ENCODE results near the gene SLC7A1. TPM values are rescaled to one million over a fixed set of nuclear protein-coding genes. Genes with fewer than 3 reads are reported as not detected.
A peak's percentile ranks its signal among the peaks of the same experiment; 100 is the strongest.
"Not testable (repeated sequence)": the region's sequence is repeated elsewhere in the genome, so short reads cannot be mapped to it uniquely, and the experiment has no call there.

Gene SLC7A1
- polyA plus RNA-seq (2013, experiment 1 of 2) = 14.6 TPM
- polyA plus RNA-seq (2013, experiment 2 of 2) = 14.5 TPM

DNA sequence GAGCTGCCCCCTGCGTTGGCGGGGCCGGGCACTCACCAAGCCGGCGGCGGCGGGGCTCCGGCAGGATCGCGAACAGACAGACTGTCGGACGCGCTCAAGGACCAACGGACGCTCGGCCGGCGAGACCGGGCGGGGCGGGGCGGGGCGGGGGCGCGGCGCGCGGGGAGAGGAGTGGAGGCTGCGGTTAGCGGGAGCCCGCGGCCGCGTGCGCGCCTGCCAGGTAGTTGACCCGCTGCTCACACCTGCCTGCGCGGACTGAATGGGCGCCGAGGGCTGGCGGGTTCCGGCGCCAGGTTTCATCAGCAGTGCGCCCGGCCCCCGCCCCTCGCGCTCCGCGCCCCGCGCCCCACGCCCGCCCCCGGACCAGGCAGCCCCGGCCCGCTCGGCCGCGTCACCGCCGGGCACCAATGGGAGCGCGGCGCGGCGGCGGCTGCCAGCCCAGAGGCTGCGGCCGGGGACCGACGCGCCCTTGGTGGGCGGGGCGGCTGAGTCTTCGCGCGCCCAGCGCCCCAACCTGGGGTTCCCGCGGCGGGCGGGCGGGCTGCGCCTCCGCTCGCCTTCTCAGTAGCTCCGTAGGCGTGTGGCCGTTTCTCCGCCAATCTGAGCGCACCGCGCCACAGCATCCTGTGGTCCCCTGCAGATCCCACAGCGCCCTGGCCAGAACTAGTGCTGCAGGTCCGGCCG, at the start of gene SLC7A1:
TSS of gene SLC7A1 (minus strand) at position 309 of the 684 bp plus-strand sequence. CDS start 59,500 bp downstream, outside the sequence.
- Histone ChIP-seq H4K91ac (ENCODE audit: low read length) (peak within 1 kb of the TSS; percentile 36), H3K4me2 (ENCODE audit: low read length, poor library complexity, severe bottlenecking) (peak within 1 kb of the TSS; percentile 88), H2BK12ac (ENCODE audit: low read length in 2 of 2) (peak within 1 kb of the TSS in 1 of 2 experiments; percentile 87)

DNA sequence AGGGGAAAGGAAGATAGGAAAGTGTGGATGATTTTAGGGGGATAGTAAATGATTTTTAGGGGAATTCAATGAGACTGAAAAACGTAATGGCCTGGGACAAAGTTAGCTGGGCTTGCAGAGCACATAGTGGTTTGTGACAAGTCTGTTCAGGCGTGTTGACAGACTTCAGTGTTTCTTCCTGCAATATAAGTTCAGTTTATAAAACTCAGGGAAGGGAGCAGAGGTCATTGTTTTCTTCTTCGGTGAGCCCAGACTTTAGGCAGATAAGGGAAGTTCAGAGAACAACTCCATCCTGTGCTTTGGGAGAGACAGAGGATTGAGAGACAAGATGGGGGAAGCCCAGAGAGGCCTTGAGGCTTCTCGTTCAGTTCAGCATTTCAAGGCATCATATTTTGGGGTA, 45.2 kb upstream of the SLC7A1 start:
- H2BK5ac ChIP-seq (ENCODE audit: low read depth, low read length, poor library complexity, severe bottlenecking) = no peak overlapping the region

More for the DNA sequence above, at the start of gene SLC7A1:
- Histone ChIP-seq H2BK5ac (ENCODE audit: low read depth, low read length, poor library complexity, severe bottlenecking) (peak within 1 kb of the TSS; percentile 76), H3K23ac (ENCODE audit: low read length in 2 of 2) (peak within 1 kb of the TSS; percentile 24 to 57), H3K79me1 (replicated peaks; ENCODE audit: low read length, poor library complexity, severe bottlenecking) (no peaks in the 10 kb centered on the region), H3K9me3 (ENCODE audit: control insufficient read depth, low read length) (no peaks in the 10 kb centered on the region), H2AK5ac (ENCODE audit: low read length, severe bottlenecking) (peak within 1 kb of the TSS; percentile 15), H3K4me1 (ENCODE audit: control insufficient read depth, insufficient read depth, low read depth, low read length) (peaks cover 18% of the 10 kb centered on the region), H2BK120ac (ENCODE audit: low read depth, low read length) (peak within 1 kb of the TSS; percentile 29), H3K27ac (ENCODE audit: low read length, poor library complexity, severe bottlenecking) (peak within 1 kb of the TSS; percentile 91), H3K4me3 (ENCODE audit: insufficient read depth in 1 of 2, low read depth in 1 of 2, low read length in 2 of 2) (peak within 1 kb of the TSS; percentile 81 to 92), H3K4ac (ENCODE audit: low read depth in 1 of 2, low read length in 2 of 2) (peak within 1 kb of the TSS; percentile 79 to 95), H3K14ac (ENCODE audit: low read length in 2 of 2) (peak within 1 kb of the TSS in 1 of 2 experiments; percentile 61), H4K8ac (ENCODE audit: low read length) (peak within 1 kb of the TSS; percentile 75), H3K18ac (ENCODE audit: low read depth in 1 of 2, low read length in 2 of 2) (peak within 1 kb of the TSS; percentile 40 to 89), H2AFZ (ENCODE audit: low read depth, low read length) (peak within 1 kb of the TSS; percentile 87), H3K36me3 (ENCODE audit: control insufficient read depth in 1 of 2, insufficient read depth in 2 of 2, low read depth in 1 of 2, low read length in 2 of 2) (no peaks in the 10 kb centered on the region), H3K27me3 (ENCODE audit: control insufficient read depth in 1 of 2, insufficient read depth in 1 of 2, low read length in 2 of 2) (no peaks in the 10 kb centered on the region), H2BK15ac (ENCODE audit: low read depth, poor library complexity, severe bottlenecking) (peak within 1 kb of the TSS; percentile 83), H3K9ac (ENCODE audit: low read length) (peak within 1 kb of the TSS; percentile 89)
- DNase-seq = peak; percentile 84
- under 1% methylated on average over 53 of the region's 98 CpGs for WGBS

DNA sequence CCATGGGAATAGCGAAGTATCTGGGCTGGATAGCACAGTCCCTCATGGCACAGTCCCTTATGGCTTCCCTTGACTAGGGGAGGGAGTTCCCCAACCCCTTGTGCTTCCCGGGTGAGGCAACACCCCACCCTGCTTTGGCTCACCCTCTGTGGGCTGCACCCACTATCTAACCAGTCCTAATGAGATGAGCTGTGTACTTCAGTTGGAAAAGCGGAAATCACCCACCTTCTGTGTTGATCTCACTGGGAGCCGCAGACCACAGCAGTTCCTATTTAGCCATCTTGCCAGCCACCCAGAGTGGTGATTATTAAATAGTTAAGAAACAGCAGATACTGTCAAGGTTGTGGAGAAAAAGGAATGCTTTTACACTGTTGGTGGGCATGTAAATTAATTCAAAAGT, 41.3 kb upstream of the SLC7A1 start:
- not testable (repeated sequence) for H2AFZ ChIP-seq (ENCODE audit: low read depth, low read length); H3K79me1 ChIP-seq (replicated peaks; ENCODE audit: low read length, poor library complexity, severe bottlenecking); H2BK5ac ChIP-seq (ENCODE audit: low read depth, low read length, poor library complexity, severe bottlenecking); H3K4ac ChIP-seq (ENCODE audit: low read depth in 1 of 2, low read length in 2 of 2); H3K27ac ChIP-seq (ENCODE audit: low read length, poor library complexity, severe bottlenecking); H3K23ac ChIP-seq (ENCODE audit: low read length in 2 of 2); H2BK12ac ChIP-seq (ENCODE audit: low read length in 2 of 2); DNase-seq; H2BK15ac ChIP-seq (ENCODE audit: low read depth, poor library complexity, severe bottlenecking); H3K36me3 ChIP-seq (ENCODE audit: control insufficient read depth in 1 of 2, insufficient read depth in 2 of 2, low read depth in 1 of 2, low read length in 2 of 2); H3K4me2 ChIP-seq (ENCODE audit: low read length, poor library complexity, severe bottlenecking); H3K4me1 ChIP-seq (ENCODE audit: control insufficient read depth, insufficient read depth, low read depth, low read length); H2AK5ac ChIP-seq (ENCODE audit: low read length, severe bottlenecking); H3K14ac ChIP-seq (ENCODE audit: low read length in 2 of 2); H3K9me3 ChIP-seq (ENCODE audit: control insufficient read depth, low read length); H3K18ac ChIP-seq (ENCODE audit: low read depth in 1 of 2, low read length in 2 of 2); H2BK120ac ChIP-seq (ENCODE audit: low read depth, low read length); H3K27me3 ChIP-seq (ENCODE audit: control insufficient read depth in 1 of 2, insufficient read depth in 1 of 2, low read length in 2 of 2); H3K9ac ChIP-seq (ENCODE audit: low read length); H4K8ac ChIP-seq (ENCODE audit: low read length); H3K4me3 ChIP-seq (ENCODE audit: insufficient read depth in 1 of 2, low read depth in 1 of 2, low read length in 2 of 2)
- 91% methylated on average over 4 of the region's 4 CpGs for WGBS
- peak overlapping the region; percentile 7 for H4K91ac ChIP-seq (ENCODE audit: low read length)

More for the DNA sequence above, 45.2 kb upstream of the SLC7A1 start:
- H3K27me3 ChIP-seq (ENCODE audit: control insufficient read depth in 1 of 2, insufficient read depth in 1 of 2, low read length in 2 of 2) = no peaks in the 10 kb centered on the region
- H3K79me1 ChIP-seq (replicated peaks; ENCODE audit: low read length, poor library complexity, severe bottlenecking) = no peaks in the 10 kb centered on the region
- no peaks in the 10 kb centered on the region for H3K36me3 ChIP-seq (ENCODE audit: control insufficient read depth in 1 of 2, insufficient read depth in 2 of 2, low read depth in 1 of 2, low read length in 2 of 2)
- 53% methylated on average over 3 of the region's 4 CpGs for whole genome bisulfite sequencing
- H2AK5ac ChIP-seq (ENCODE audit: low read length, severe bottlenecking) = no peak overlapping the region
- DNase-seq = no peak
- H2BK12ac ChIP-seq (ENCODE audit: low read length in 2 of 2) = no peak overlapping the region
- no peak overlapping the region for H3K27ac ChIP-seq (ENCODE audit: low read length, poor library complexity, severe bottlenecking)
- H4K8ac ChIP-seq (ENCODE audit: low read length) = no peak overlapping the region
- no peak overlapping the region for H3K4me3 ChIP-seq (ENCODE audit: insufficient read depth in 1 of 2, low read depth in 1 of 2, low read length in 2 of 2)
- H4K91ac ChIP-seq (ENCODE audit: low read length) = no peak overlapping the region
- H3K9me3 ChIP-seq (ENCODE audit: control insufficient read depth, low read length) = no peaks in the 10 kb centered on the region
- H2BK15ac ChIP-seq (ENCODE audit: low read depth, poor library complexity, severe bottlenecking) = no peak overlapping the region
- no peak overlapping the region for H3K14ac ChIP-seq (ENCODE audit: low read length in 2 of 2)
- no peak overlapping the region for H3K23ac ChIP-seq (ENCODE audit: low read length in 2 of 2)
- H3K18ac ChIP-seq (ENCODE audit: low read depth in 1 of 2, low read length in 2 of 2) = no peak overlapping the region
- H3K4ac ChIP-seq (ENCODE audit: low read depth in 1 of 2, low read length in 2 of 2) = no peak overlapping the region
- no peak overlapping the region for H3K9ac ChIP-seq (ENCODE audit: low read length)
- H2BK120ac ChIP-seq (ENCODE audit: low read depth, low read length) = no peak overlapping the region
- H3K4me2 ChIP-seq (ENCODE audit: low read length, poor library complexity, severe bottlenecking) = no peak overlapping the region
- H2AFZ ChIP-seq (ENCODE audit: low read depth, low read length) = no peak overlapping the region
- no peaks in the 10 kb centered on the region for H3K4me1 ChIP-seq (ENCODE audit: control insufficient read depth, insufficient read depth, low read depth, low read length)

DNA sequence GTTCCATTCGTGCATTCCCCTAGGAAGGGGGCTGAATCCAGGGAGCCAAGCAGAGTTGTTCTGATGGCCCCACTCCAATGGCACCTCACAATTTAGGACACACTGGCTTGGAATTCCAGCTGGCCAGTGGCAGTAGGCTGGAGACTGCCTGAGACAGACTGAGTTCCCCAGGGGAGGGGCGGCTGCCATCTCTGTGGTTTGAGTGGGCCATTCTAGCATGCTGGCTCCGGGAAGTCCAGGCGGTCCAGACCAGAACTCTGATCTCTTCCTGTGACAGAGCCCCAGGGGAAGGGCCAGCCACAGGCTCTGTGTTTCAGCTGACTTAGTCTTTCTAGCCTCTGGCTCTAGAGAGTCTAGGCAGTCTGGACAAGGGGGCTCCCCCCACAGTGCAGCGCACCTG, 29.5 kb upstream of the SLC7A1 start:
- Histone ChIP-seq H3K27me3 (ENCODE audit: control insufficient read depth in 1 of 2, insufficient read depth in 1 of 2, low read length in 2 of 2) (peaks cover 0 to 4% of the 10 kb centered on the region in 2 experiments), H4K8ac (ENCODE audit: low read length) (peak overlapping the region; percentile 13), H2BK5ac (ENCODE audit: low read depth, low read length, poor library complexity, severe bottlenecking) (no peak overlapping the region), H4K91ac (ENCODE audit: low read length) (peak overlapping the region; percentile 11), H2AFZ (ENCODE audit: low read depth, low read length) (no peak overlapping the region), H3K4ac (ENCODE audit: low read depth in 1 of 2, low read length in 2 of 2) (no peak overlapping the region), H2BK12ac (ENCODE audit: low read length in 2 of 2) (no peak overlapping the region), H2BK15ac (ENCODE audit: low read depth, poor library complexity, severe bottlenecking) (no peak overlapping the region), H3K36me3 (ENCODE audit: control insufficient read depth in 1 of 2, insufficient read depth in 2 of 2, low read depth in 1 of 2, low read length in 2 of 2) (no peaks in the 10 kb centered on the region), H3K4me2 (ENCODE audit: low read length, poor library complexity, severe bottlenecking) (no peak overlapping the region), H2AK5ac (ENCODE audit: low read length, severe bottlenecking) (no peak overlapping the region), H3K79me1 (replicated peaks; ENCODE audit: low read length, poor library complexity, severe bottlenecking) (no peaks in the 10 kb centered on the region), H3K14ac (ENCODE audit: low read length in 2 of 2) (no peak overlapping the region), H3K27ac (ENCODE audit: low read length, poor library complexity, severe bottlenecking) (no peak overlapping the region), H3K9ac (ENCODE audit: low read length) (no peak overlapping the region), H3K4me1 (ENCODE audit: control insufficient read depth, insufficient read depth, low read depth, low read length) (no peaks in the 10 kb centered on the region), H3K4me3 (ENCODE audit: insufficient read depth in 1 of 2, low read depth in 1 of 2, low read length in 2 of 2) (peak overlapping the region in 1 of 2 experiments; percentile 31), H3K23ac (ENCODE audit: low read length in 2 of 2) (no peak overlapping the region), H3K9me3 (ENCODE audit: control insufficient read depth, low read length) (peaks cover 7% of the 10 kb centered on the region), H2BK120ac (ENCODE audit: low read depth, low read length) (no peak overlapping the region), H3K18ac (ENCODE audit: low read depth in 1 of 2, low read length in 2 of 2) (no peak overlapping the region)
- no peak for DNase-seq
- 85% methylated on average over 5 of the region's 5 CpGs for WGBS
